Measurements from ENCODE around the gene STEAP3. TPM values are rescaled to one million over a fixed set of nuclear protein-coding genes. Genes with fewer than 3 reads are reported as not detected.

STEAP3 gene
- total RNA-seq, 1 donor from 2014 or later = 38.8 TPM

DNA sequence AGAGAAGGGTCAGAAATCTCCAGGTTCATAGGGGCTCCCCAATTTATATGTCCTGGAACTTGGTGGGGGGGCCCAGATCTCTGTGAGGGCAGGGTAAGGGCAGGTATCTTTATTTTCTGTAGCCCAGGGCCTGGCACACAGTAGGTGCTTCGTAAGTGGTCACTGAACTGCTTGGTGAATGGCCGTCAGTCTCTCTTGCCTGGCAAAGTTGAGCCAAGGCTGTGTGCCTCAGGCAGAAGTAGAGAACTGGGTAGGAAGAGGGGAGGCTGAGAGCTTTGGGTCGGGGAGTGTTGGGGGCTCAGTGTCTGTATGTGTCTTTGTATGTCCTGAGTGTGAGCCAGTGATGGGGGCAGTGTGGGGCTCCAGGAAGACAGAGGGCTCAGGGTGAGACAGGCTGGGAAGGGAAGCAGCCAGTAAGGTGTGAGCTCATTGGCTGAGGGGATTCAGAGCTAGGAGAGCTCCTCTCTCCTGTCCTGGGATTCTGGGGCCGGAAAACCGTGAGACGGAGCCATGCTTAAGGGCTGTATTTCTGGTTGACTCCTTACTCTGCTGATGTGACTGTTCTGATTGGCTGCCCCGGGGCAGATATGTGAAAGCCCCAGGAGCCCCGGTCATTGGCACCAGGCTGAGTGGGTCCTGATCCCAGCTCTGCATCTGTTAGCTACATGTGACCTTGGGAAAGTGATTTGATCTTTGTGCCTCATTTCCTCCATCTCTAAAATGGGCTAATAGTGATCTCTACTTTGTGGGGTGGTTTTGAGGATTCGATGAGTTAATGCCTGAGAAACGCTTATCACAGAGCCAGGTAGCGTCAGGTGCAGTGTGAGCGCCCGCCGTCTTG lies 30.3 kb downstream of the STEAP3 start:
- no peak for FAIRE-seq
- Histone ChIP-seq H4K20me1 (ENCODE audit: insufficient read depth, low read length) (no peaks in the 10 kb centered on the region), H3K4me3 (ENCODE audit: insufficient read depth, low read depth, low read length) (no peak overlapping the region), H3K4me2 (ENCODE audit: low read length) (peak overlapping the region; percentile 70), H3K4me1 (ENCODE audit: insufficient read depth, low read length) (peaks cover 53% of the 10 kb centered on the region), H3K79me2 (ENCODE audit: insufficient read depth, low read length) (peaks cover 4% of the 10 kb centered on the region), H3K9ac (ENCODE audit: low read length) (peak overlapping the region; percentile 78), H3K27ac (ENCODE audit: low read depth, low read length) (peak overlapping the region; percentile 98), H2AFZ (ENCODE audit: low read depth, low read length) (no peak overlapping the region), H3K27me3 (ENCODE audit: insufficient read depth, low read length) (no peaks in the 10 kb centered on the region), H3K36me3 (ENCODE audit: insufficient read depth, low read length) (peaks cover 3% of the 10 kb centered on the region), H3K9me3 (ENCODE audit: insufficient read depth, low read depth, low read length) (no peaks in the 10 kb centered on the region)
- no peak overlapping the region for H3K4me3 Mint-ChIP-seq (ENCODE audit: unreplicated experiment)
- peaks cover 2% of the 10 kb centered on the region for H3K9me3 Mint-ChIP-seq (ENCODE audit: unreplicated experiment)
- peaks cover 58% of the 10 kb centered on the region for H3K4me1 Mint-ChIP-seq (ENCODE audit: low read depth, unreplicated experiment)
- DNase-seq (ENCODE audit: low read depth) = no peak
- H3K36me3 Mint-ChIP-seq (ENCODE audit: low read depth, unreplicated experiment) = peaks cover 13% of the 10 kb centered on the region
- H3K27me3 Mint-ChIP-seq (ENCODE audit: low read depth, unreplicated experiment) = no peaks in the 10 kb centered on the region
- TF ChIP-seq EZH2 (IDR thresholded peaks at IDR 0.05; ENCODE audit: insufficient read depth, low read length) = no peak
- TF ChIP-seq, protein P1, sequence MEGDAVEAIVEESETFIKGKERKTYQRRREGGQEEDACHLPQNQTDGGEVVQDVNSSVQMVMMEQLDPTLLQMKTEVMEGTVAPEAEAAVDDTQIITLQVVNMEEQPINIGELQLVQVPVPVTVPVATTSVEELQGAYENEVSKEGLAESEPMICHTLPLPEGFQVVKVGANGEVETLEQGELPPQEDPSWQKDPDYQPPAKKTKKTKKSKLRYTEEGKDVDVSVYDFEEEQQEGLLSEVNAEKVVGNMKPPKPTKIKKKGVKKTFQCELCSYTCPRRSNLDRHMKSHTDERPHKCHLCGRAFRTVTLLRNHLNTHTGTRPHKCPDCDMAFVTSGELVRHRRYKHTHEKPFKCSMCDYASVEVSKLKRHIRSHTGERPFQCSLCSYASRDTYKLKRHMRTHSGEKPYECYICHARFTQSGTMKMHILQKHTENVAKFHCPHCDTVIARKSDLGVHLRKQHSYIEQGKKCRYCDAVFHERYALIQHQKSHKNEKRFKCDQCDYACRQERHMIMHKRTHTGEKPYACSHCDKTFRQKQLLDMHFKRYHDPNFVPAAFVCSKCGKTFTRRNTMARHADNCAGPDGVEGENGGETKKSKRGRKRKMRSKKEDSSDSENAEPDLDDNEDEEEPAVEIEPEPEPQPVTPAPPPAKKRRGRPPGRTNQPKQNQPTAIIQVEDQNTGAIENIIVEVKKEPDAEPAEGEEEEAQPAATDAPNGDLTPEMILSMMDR (IDR thresholded peaks at IDR 0.05; ENCODE audit: insufficient read depth, low read depth, low read length) = no peak
- peak overlapping the region; percentile 83 for H3K27ac Mint-ChIP-seq (ENCODE audit: unreplicated experiment)

GRCh38 chr2:119254601-119255080 lies 31.0 kb downstream of the STEAP3 start:
- Mint-ChIP-seq H3K4me1 (ENCODE audit: low read depth, unreplicated experiment) (peaks cover 63% of the 10 kb centered on the region), H3K4me3 (ENCODE audit: unreplicated experiment) (no peak overlapping the region), H3K27ac (ENCODE audit: unreplicated experiment) (peak overlapping the region; percentile 83), H3K27me3 (ENCODE audit: low read depth, unreplicated experiment) (no peaks in the 10 kb centered on the region), H3K36me3 (ENCODE audit: low read depth, unreplicated experiment) (peaks cover 13% of the 10 kb centered on the region), H3K9me3 (ENCODE audit: unreplicated experiment) (peaks cover 2% of the 10 kb centered on the region)
- no peaks in the 10 kb centered on the region for H4K20me1 ChIP-seq (ENCODE audit: insufficient read depth, low read length)
- no peaks in the 10 kb centered on the region for H3K27me3 ChIP-seq (ENCODE audit: insufficient read depth, low read length)
- H3K9ac ChIP-seq (ENCODE audit: low read length) = no peak overlapping the region
- H3K27ac ChIP-seq (ENCODE audit: low read depth, low read length) = peak overlapping the region; percentile 72
- no peak overlapping the region for H3K4me3 ChIP-seq (ENCODE audit: insufficient read depth, low read depth, low read length)
- no peak for DNase-seq (ENCODE audit: low read depth)
- H3K9me3 ChIP-seq (ENCODE audit: insufficient read depth, low read depth, low read length) = no peaks in the 10 kb centered on the region
- peaks cover 55% of the 10 kb centered on the region for H3K4me1 ChIP-seq (ENCODE audit: insufficient read depth, low read length)
- no peak overlapping the region for H2AFZ ChIP-seq (ENCODE audit: low read depth, low read length)
- no peak for TF ChIP-seq EZH2 (IDR thresholded peaks at IDR 0.05; ENCODE audit: insufficient read depth, low read length)
- TF ChIP-seq, protein P1 (IDR thresholded peaks at IDR 0.05; ENCODE audit: insufficient read depth, low read depth, low read length) = no peak
- FAIRE-seq = no peak
- H3K79me2 ChIP-seq (ENCODE audit: insufficient read depth, low read length) = peaks cover 4% of the 10 kb centered on the region
- peaks cover 3% of the 10 kb centered on the region for H3K36me3 ChIP-seq (ENCODE audit: insufficient read depth, low read length)
- no peak overlapping the region for H3K4me2 ChIP-seq (ENCODE audit: low read length)

All from astrocyte (in vitro differentiated cells and primary cell).